Cardiac muscle cell (in vitro differentiated cells and primary cell): ENCODE measurements around the gene TSPAN6. TPM values are rescaled to one million over a fixed set of nuclear protein-coding genes. Genes with fewer than 3 reads are reported as not detected.

Experiments used
- DNase-seq, 2 donors: peaks; one replicate each; pipeline versions ENCODE4 v3.0.0 to v3.0.0-alpha.2; 2010 to 2017; ENCODE audit warnings: low read depth in 1 of 2, low spot score in 1 of 2
- H3K27ac ChIP-seq: fragments of 200-600 bp; sonication (generic); 2 replicates; pipeline ENCODE4 v1.5.1; 2016
- H3K27me3 ChIP-seq: fragments of 200-600 bp; sonication (generic); 2 replicates; pipeline ENCODE4 v1.6.0; 2016; ENCODE audit warnings: control low read depth
- H3K36me3 ChIP-seq: fragments of 200-600 bp; sonication (generic); 2 replicates; pipeline ENCODE4 v1.5.1; 2016; ENCODE audit warnings: control low read depth
- H3K4me1 ChIP-seq: fragments of 200-600 bp; sonication (generic); 2 replicates; pipeline ENCODE4 v1.8.1; 2017; ENCODE audit warnings: low read depth, mild to moderate bottlenecking, mixed run types
- H3K4me3 ChIP-seq: fragments of 200-600 bp; sonication (generic); 2 replicates; pipeline ENCODE4 v1.5.1; 2016; ENCODE audit warnings: mild to moderate bottlenecking
- H3K9me3 ChIP-seq: fragments of 200-600 bp; sonication (generic); 2 replicates; pipeline ENCODE4 v1.5.1; 2017; ENCODE audit warnings: low read depth, mild to moderate bottlenecking, control low read depth
- polyA plus RNA-seq: library from polyadenylated mRNA; unstranded; fragments of >200 nt; fragmentation: Nextera tagmentation; extraction: Ambion mirVana; gene quantifications from 2 replicates; pipeline ENCODE4 v1.2.1, GENCODE V29; 2016
- total RNA-seq: library from RNA; depleted of rRNA; stranded (reverse); fragments of >200 nt; gene quantifications from 2 replicates; pipeline ENCODE4 v1.2.3, GENCODE V29; 2016
- TF ChIP-seq, protein P1 (sequence below): IDR thresholded peaks from 2 replicates; pipeline ENCODE4 v1.5.1; 2012; ENCODE audit warnings: low read depth, mild to moderate bottlenecking, low read length

TSPAN6 gene
- total and polyA plus RNA-seq, 2 experiments from 2014 or later = 57.8 to 196 TPM

GRCh38 chrX:100593581-100593980 is 43.0 kb downstream of the TSPAN6 start:
- Histone ChIP-seq H3K9me3 (no peaks in the 10 kb centered on the region), H3K36me3 (no peaks in the 10 kb centered on the region), H3K27me3 (no peaks in the 10 kb centered on the region), H3K27ac (no peak overlapping the region), H3K4me3 (no peak overlapping the region), H3K4me1 (peaks cover 12% of the 10 kb centered on the region)
- TF ChIP-seq, protein P1, sequence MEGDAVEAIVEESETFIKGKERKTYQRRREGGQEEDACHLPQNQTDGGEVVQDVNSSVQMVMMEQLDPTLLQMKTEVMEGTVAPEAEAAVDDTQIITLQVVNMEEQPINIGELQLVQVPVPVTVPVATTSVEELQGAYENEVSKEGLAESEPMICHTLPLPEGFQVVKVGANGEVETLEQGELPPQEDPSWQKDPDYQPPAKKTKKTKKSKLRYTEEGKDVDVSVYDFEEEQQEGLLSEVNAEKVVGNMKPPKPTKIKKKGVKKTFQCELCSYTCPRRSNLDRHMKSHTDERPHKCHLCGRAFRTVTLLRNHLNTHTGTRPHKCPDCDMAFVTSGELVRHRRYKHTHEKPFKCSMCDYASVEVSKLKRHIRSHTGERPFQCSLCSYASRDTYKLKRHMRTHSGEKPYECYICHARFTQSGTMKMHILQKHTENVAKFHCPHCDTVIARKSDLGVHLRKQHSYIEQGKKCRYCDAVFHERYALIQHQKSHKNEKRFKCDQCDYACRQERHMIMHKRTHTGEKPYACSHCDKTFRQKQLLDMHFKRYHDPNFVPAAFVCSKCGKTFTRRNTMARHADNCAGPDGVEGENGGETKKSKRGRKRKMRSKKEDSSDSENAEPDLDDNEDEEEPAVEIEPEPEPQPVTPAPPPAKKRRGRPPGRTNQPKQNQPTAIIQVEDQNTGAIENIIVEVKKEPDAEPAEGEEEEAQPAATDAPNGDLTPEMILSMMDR = no peak
- DNase-seq = peak in 1 of 2 donors; percentile 6

DNA sequence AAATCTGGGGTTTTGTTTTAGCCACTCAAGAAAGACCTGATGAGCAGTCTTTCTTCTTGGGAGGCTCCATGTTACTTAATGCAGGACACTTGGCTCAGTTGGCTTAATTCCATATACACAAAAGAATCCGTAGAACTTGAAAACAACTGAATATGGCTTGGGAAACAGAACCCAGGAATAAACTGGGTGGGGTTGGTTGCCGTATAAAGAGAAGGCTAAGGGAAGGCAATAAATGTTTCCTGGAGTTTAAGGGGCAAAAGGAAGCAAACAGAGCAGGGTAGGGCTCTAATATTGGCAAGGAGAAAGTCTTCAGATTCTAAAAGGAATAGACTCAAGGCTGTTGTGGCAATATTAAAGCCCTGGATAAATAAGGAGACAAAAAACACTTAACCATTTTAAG is 43.5 kb downstream of the TSPAN6 start:
- Histone ChIP-seq H3K9me3 (no peaks in the 10 kb centered on the region), H3K36me3 (no peaks in the 10 kb centered on the region), H3K27ac (no peak overlapping the region), H3K4me1 (peaks cover 12% of the 10 kb centered on the region), H3K4me3 (no peak overlapping the region), H3K27me3 (no peaks in the 10 kb centered on the region)
- TF ChIP-seq, protein P1 = no peak
- no peak for DNase-seq

DNA sequence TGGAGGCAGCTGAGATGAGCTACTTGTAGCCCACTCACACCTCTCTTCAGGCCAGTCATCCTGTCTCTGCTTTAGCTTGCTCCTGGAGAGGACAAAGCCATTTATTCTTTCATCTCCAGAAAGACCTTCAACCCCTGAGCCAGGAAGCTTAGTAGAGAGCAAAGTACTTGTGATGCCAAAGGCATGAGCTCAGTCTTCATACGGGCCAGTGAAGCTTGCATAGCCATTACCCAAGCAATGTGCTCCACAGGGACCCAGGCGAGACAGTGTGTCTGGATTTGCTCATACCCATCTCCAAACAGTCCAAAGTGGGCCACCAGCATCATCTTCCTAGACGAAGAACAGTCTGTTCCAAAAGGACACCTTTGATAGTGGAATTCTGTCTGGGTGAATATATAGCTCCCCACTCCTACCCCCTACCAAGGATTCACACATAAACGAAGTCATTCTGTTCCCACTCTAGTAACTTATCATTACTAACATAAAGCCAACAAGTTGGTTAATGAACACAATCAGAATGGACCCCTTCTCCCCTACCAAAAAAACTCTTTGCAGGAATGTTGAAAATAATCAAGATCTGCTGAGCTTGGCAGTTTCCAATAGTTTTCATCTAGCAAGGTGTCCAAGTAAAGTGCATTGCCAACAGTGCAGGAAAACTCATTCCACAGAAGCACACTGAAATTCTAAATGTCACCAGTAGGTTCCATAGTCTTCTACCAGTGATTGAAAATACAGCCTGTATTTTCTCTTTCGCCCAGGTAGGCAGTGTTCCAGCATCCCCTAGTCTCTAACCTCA is 45.2 kb downstream of the TSPAN6 start:
- no peak overlapping the region for H3K4me3 ChIP-seq
- TF ChIP-seq, protein P1 = no peak

GRCh38 chrX:100587861-100588260 is 48.7 kb downstream of the TSPAN6 start:
- TF ChIP-seq, protein P1 = no peak
- no peak overlapping the region for H3K27ac ChIP-seq
- H3K4me3 ChIP-seq = no peak overlapping the region
- no peak for DNase-seq
- H3K27me3 ChIP-seq = no peaks in the 10 kb centered on the region
- H3K9me3 ChIP-seq = no peaks in the 10 kb centered on the region
- H3K4me1 ChIP-seq = peaks cover 13% of the 10 kb centered on the region
- H3K36me3 ChIP-seq = no peaks in the 10 kb centered on the region

More for the DNA sequence above, 45.2 kb downstream of the TSPAN6 start:
- DNase-seq = no peak
- Histone ChIP-seq H3K27me3 (no peaks in the 10 kb centered on the region), H3K27ac (no peak overlapping the region), H3K4me1 (peaks cover 9% of the 10 kb centered on the region), H3K9me3 (no peaks in the 10 kb centered on the region), H3K36me3 (no peaks in the 10 kb centered on the region)

GRCh38 chrX:100586747-100587146 is 49.9 kb downstream of the TSPAN6 start:
- Histone ChIP-seq H3K27ac (no peak overlapping the region), H3K4me1 (peaks cover 13% of the 10 kb centered on the region), H3K36me3 (no peaks in the 10 kb centered on the region), H3K27me3 (no peaks in the 10 kb centered on the region), H3K4me3 (no peak overlapping the region), H3K9me3 (no peaks in the 10 kb centered on the region)
- TF ChIP-seq, protein P1 = no peak
- DNase-seq = no peak
